Mononuclear cell (primary cell): Measurements from ENCODE around the gene UBASH3B. TPM values are rescaled to one million over a fixed set of nuclear protein-coding genes. Genes with fewer than 3 reads are reported as not detected.

Experiments
- H3K27me3 ChIP-seq: 2 replicates; pipeline ENCODE4 v1.6.0; 2011; ENCODE audit warnings: low read length, control low read depth; ENCODE audit not compliant: insufficient read depth
- H3K4me1 ChIP-seq: 2 replicates; pipeline ENCODE4 v1.5.1; 2011; ENCODE audit warnings: mild to moderate bottlenecking, low read length, control low read depth; ENCODE audit not compliant: insufficient read depth
- H3K4me3 ChIP-seq: 2 replicates; pipeline ENCODE4 v1.5.1; 2011; ENCODE audit warnings: mild to moderate bottlenecking, low read length, moderate library complexity
- H3K9me3 ChIP-seq: 2 replicates; pipeline ENCODE4 v1.5.1; 2011; ENCODE audit warnings: low read depth, mild to moderate bottlenecking, control low read depth, low read length
- total RNA-seq: library from RNA; depleted of rRNA; stranded (reverse); fragments of >200 nt; gene quantifications from one replicate; pipeline ENCODE4 v1.2.3, GENCODE V29; 2012

The UBASH3B gene
- total RNA-seq, 1 donor: 16.3 TPM

GRCh38 chr11:122775675-122776271 is 120.3 kb downstream of the UBASH3B start:
- Histone ChIP-seq H3K9me3 (no peaks in the 10 kb centered on the region), H3K27me3 (no peaks in the 10 kb centered on the region), H3K4me1 (peaks cover 7% of the 10 kb centered on the region), H3K4me3 (no peak overlapping the region)

GRCh38 chr11:122776546-122776945 is 121.0 kb downstream of the UBASH3B start:
- no peaks in the 10 kb centered on the region for H3K27me3 ChIP-seq
- no peak overlapping the region for H3K4me3 ChIP-seq
- H3K4me1 ChIP-seq: peaks cover 7% of the 10 kb centered on the region
- H3K9me3 ChIP-seq: no peaks in the 10 kb centered on the region

GRCh38 chr11:122777343-122777742 is 121.8 kb downstream of the UBASH3B start:
- Histone ChIP-seq H3K27me3 (no peaks in the 10 kb centered on the region), H3K9me3 (no peaks in the 10 kb centered on the region), H3K4me1 (peaks cover 7% of the 10 kb centered on the region), H3K4me3 (no peak overlapping the region)

- Histone ChIP-seq H3K4me1 (peaks cover 7% of the 10 kb centered on the region), H3K27me3 (no peaks in the 10 kb centered on the region), H3K9me3 (no peaks in the 10 kb centered on the region), H3K4me3 (no peak overlapping the region)
Measured at GRCh38 chr11:122778148-122778547, 122.6 kb downstream of the UBASH3B start.

- Histone ChIP-seq H3K4me1 (peaks cover 7% of the 10 kb centered on the region), H3K27me3 (no peaks in the 10 kb centered on the region), H3K9me3 (no peaks in the 10 kb centered on the region)
Measured at GRCh38 chr11:122779047-122779629, 123.6 kb downstream of the UBASH3B start.

GRCh38 chr11:122780296-122780949 is 124.9 kb downstream of the UBASH3B start:
- Histone ChIP-seq H3K4me3 (no peak overlapping the region), H3K9me3 (no peaks in the 10 kb centered on the region), H3K4me1 (peaks cover 7% of the 10 kb centered on the region), H3K27me3 (no peaks in the 10 kb centered on the region)

More at GRCh38 chr11:122779047-122779629, 123.6 kb downstream of the UBASH3B start:
- no peak overlapping the region for H3K4me3 ChIP-seq

- H3K27me3 ChIP-seq: no peaks in the 10 kb centered on the region
- no peaks in the 10 kb centered on the region for H3K9me3 ChIP-seq
- H3K4me1 ChIP-seq: peaks cover 7% of the 10 kb centered on the region
- H3K4me3 ChIP-seq: no peak overlapping the region
Measured at GRCh38 chr11:122781378-122782195, 126.1 kb downstream of the UBASH3B start.

- no peaks in the 10 kb centered on the region for H3K9me3 ChIP-seq
- H3K4me1 ChIP-seq: peaks cover 7% of the 10 kb centered on the region
- H3K27me3 ChIP-seq: no peaks in the 10 kb centered on the region
- H3K4me3 ChIP-seq: no peak overlapping the region
Measured at GRCh38 chr11:122782222-122782621, 126.7 kb downstream of the UBASH3B start.

GRCh38 chr11:122784325-122784955 is 128.9 kb downstream of the UBASH3B start:
- no peaks in the 10 kb centered on the region for H3K27me3 ChIP-seq
- H3K9me3 ChIP-seq: no peaks in the 10 kb centered on the region
- H3K4me1 ChIP-seq: peaks cover 1% of the 10 kb centered on the region
- no peak overlapping the region for H3K4me3 ChIP-seq

GRCh38 chr11:122785031-122785541 is 129.6 kb downstream of the UBASH3B start:
- Histone ChIP-seq H3K4me1 (no peaks in the 10 kb centered on the region), H3K4me3 (no peak overlapping the region), H3K9me3 (no peaks in the 10 kb centered on the region), H3K27me3 (no peaks in the 10 kb centered on the region)

- Histone ChIP-seq H3K27me3 (no peaks in the 10 kb centered on the region), H3K4me1 (no peaks in the 10 kb centered on the region), H3K9me3 (no peaks in the 10 kb centered on the region), H3K4me3 (no peak overlapping the region)
Measured at GRCh38 chr11:122786896-122787295, 131.4 kb downstream of the UBASH3B start.

GRCh38 chr11:122788781-122789535 is 133.4 kb downstream of the UBASH3B start:
- Histone ChIP-seq H3K9me3 (no peaks in the 10 kb centered on the region), H3K4me3 (no peak overlapping the region), H3K4me1 (no peaks in the 10 kb centered on the region), H3K27me3 (no peaks in the 10 kb centered on the region)

GRCh38 chr11:122789907-122790306 is 134.4 kb downstream of the UBASH3B start:
- Histone ChIP-seq H3K27me3 (no peaks in the 10 kb centered on the region), H3K9me3 (no peaks in the 10 kb centered on the region), H3K4me1 (no peaks in the 10 kb centered on the region), H3K4me3 (no peak overlapping the region)

GRCh38 chr11:122791411-122791810 is 135.9 kb downstream of the UBASH3B start:
- no peaks in the 10 kb centered on the region for H3K4me1 ChIP-seq
- H3K27me3 ChIP-seq: no peaks in the 10 kb centered on the region
- H3K9me3 ChIP-seq: no peaks in the 10 kb centered on the region

More at GRCh38 chr11:122791411-122791810, 135.9 kb downstream of the UBASH3B start:
- no peak overlapping the region for H3K4me3 ChIP-seq
